HT1080 (cell line): ENCODE measurements around the gene GAB1. TPM values are rescaled to one million over a fixed set of nuclear protein-coding genes. Genes with fewer than 3 reads are reported as not detected.

Experiments used
- DNase-seq: peaks from one replicate; pipeline ENCODE4 v3.0.0-alpha.2; 2015; ENCODE audit warnings: low read depth
- total RNA-seq: library from RNA; depleted of rRNA; stranded (reverse); fragments of >200 nt; shearing (Covaris generic); gene quantifications from 2 replicates; pipeline ENCODE4 v1.2.3, GENCODE V29; 2014

GAB1 gene
- total RNA-seq, 1 experiment from 2014 or later, result 6.3 TPM

GRCh38 chr4:143357161-143357845 is 20.6 kb downstream of the GAB1 start:
- no peak for DNase-seq

- DNase-seq, result no peak
These were observed 21.7 kb downstream of the GAB1 start for GRCh38 chr4:143358419-143358818.

- peak; percentile 78 for DNase-seq
These were observed 22.4 kb downstream of the GAB1 start for GRCh38 chr4:143358923-143359643.

GRCh38 chr4:143359644-143360193 is 23.0 kb downstream of the GAB1 start:
- no peak for DNase-seq

- DNase-seq, result no peak
These were observed 24.4 kb downstream of the GAB1 start for GRCh38 chr4:143360838-143361625.

GRCh38 chr4:143362349-143363046 is 25.8 kb downstream of the GAB1 start:
- DNase-seq, result no peak

- DNase-seq, result no peak
These were observed 26.7 kb downstream of the GAB1 start for GRCh38 chr4:143363332-143363731.

GRCh38 chr4:143364063-143364462 is 27.4 kb downstream of the GAB1 start:
- no peak for DNase-seq

- DNase-seq, result no peak
These were observed 31.2 kb downstream of the GAB1 start for GRCh38 chr4:143367863-143368262.

GRCh38 chr4:143369552-143369951 is 32.9 kb downstream of the GAB1 start:
- no peak for DNase-seq

- no peak for DNase-seq
These were observed 35.6 kb downstream of the GAB1 start for GRCh38 chr4:143372093-143372915.

- no peak for DNase-seq
These were observed 37.6 kb downstream of the GAB1 start for GRCh38 chr4:143374255-143374654.

GRCh38 chr4:143374771-143375170 is 38.1 kb downstream of the GAB1 start:
- DNase-seq, result no peak

GRCh38 chr4:143375326-143376073 is 38.8 kb downstream of the GAB1 start:
- DNase-seq, result no peak

GRCh38 chr4:143377611-143378099 is 41.0 kb downstream of the GAB1 start:
- DNase-seq, result no peak

GRCh38 chr4:143380629-143381028 is 44.0 kb downstream of the GAB1 start:
- no peak for DNase-seq

- DNase-seq, result peak; percentile 88
These were observed 44.8 kb downstream of the GAB1 start for GRCh38 chr4:143381189-143382118.

GRCh38 chr4:143382596-143382995 is 45.9 kb downstream of the GAB1 start:
- peak; percentile 32 for DNase-seq
